ENCODE results near the gene KRT222. TPM values are rescaled to one million over a fixed set of nuclear protein-coding genes. Genes with fewer than 3 reads are reported as not detected.

Gene KRT222
- total RNA-seq, 1 donor from 2014 or later: not detected

DNA sequence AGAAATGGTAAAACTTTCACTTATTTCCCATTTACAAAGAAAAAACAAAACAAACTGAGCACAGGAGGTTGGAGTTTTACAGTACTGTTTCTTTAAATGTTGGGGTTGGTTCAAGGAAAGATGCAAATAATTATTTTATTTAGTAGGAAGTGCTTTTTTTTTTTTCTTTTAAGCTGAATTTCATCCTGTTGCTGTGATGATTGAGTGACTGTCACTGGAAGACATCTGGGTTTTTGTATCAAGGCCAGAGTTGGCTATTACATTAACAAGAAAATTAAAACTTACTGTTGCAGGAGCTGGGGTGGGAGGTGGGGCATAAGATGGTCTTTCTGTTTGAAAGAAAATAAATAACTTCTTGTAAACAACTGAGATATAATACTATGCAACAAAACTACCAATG lies 19.7 kb downstream of the KRT222 start:
- Histone ChIP-seq H3K36me3 (ENCODE audit: control insufficient read depth, insufficient read depth, low read length) (no peaks in the 10 kb centered on the region), H3K4me3 (ENCODE audit: low read depth, low read length) (no peak overlapping the region), H3K27me3 (ENCODE audit: control insufficient read depth, insufficient read depth, low read length) (no peaks in the 10 kb centered on the region)
- TF ChIP-seq, protein P1, sequence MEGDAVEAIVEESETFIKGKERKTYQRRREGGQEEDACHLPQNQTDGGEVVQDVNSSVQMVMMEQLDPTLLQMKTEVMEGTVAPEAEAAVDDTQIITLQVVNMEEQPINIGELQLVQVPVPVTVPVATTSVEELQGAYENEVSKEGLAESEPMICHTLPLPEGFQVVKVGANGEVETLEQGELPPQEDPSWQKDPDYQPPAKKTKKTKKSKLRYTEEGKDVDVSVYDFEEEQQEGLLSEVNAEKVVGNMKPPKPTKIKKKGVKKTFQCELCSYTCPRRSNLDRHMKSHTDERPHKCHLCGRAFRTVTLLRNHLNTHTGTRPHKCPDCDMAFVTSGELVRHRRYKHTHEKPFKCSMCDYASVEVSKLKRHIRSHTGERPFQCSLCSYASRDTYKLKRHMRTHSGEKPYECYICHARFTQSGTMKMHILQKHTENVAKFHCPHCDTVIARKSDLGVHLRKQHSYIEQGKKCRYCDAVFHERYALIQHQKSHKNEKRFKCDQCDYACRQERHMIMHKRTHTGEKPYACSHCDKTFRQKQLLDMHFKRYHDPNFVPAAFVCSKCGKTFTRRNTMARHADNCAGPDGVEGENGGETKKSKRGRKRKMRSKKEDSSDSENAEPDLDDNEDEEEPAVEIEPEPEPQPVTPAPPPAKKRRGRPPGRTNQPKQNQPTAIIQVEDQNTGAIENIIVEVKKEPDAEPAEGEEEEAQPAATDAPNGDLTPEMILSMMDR (IDR thresholded peaks at IDR 0.05; ENCODE audit: insufficient read depth, low read length, poor library complexity, severe bottlenecking): no peak
- DNase-seq (ENCODE audit: low read depth): no peak

DNA sequence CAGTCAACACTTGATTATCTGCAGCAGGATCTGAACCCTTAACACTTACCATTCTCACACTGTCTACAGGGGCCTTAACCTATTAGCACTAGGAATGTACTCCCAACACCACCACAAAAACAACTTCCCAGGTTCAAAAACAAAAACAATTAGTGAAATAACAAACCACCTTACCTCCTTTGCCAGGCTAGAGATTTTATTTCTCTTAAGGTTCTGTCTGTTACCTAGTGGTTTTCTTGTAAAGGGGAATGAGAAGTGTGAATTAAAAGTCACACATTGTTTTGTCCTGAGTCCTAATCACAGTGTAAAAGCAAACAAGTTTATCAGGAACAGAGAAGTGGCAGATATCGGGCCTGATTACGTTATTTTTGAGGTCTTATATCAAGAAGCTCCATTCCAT lies 27.0 kb downstream of the KRT222 start:
- Histone ChIP-seq H3K4me3 (ENCODE audit: low read depth, low read length) (no peak overlapping the region), H3K27me3 (ENCODE audit: control insufficient read depth, insufficient read depth, low read length) (no peaks in the 10 kb centered on the region), H3K36me3 (ENCODE audit: control insufficient read depth, insufficient read depth, low read length) (no peaks in the 10 kb centered on the region)
- DNase-seq (ENCODE audit: low read depth): no peak
- TF ChIP-seq, protein P1 (IDR thresholded peaks at IDR 0.05; ENCODE audit: insufficient read depth, low read length, poor library complexity, severe bottlenecking): no peak

- DNase-seq (ENCODE audit: low read depth): no peak
These were observed 31.1 kb downstream of the KRT222 start for GRCh38 chr17:40633871-40634270.

GRCh38 chr17:40632216-40632615 lies 32.8 kb downstream of the KRT222 start:
- TF ChIP-seq, protein P1 (IDR thresholded peaks at IDR 0.05; ENCODE audit: insufficient read depth, low read length, poor library complexity, severe bottlenecking): no peak
- Histone ChIP-seq H3K36me3 (ENCODE audit: control insufficient read depth, insufficient read depth, low read length) (no peaks in the 10 kb centered on the region), H3K27me3 (ENCODE audit: control insufficient read depth, insufficient read depth, low read length) (no peaks in the 10 kb centered on the region), H3K4me3 (ENCODE audit: low read depth, low read length) (no peak overlapping the region)
- no peak for DNase-seq (ENCODE audit: low read depth)

More at GRCh38 chr17:40633871-40634270, 31.1 kb downstream of the KRT222 start:
- Histone ChIP-seq H3K4me3 (ENCODE audit: low read depth, low read length) (no peak overlapping the region), H3K27me3 (ENCODE audit: control insufficient read depth, insufficient read depth, low read length) (no peaks in the 10 kb centered on the region), H3K36me3 (ENCODE audit: control insufficient read depth, insufficient read depth, low read length) (no peaks in the 10 kb centered on the region)
- TF ChIP-seq, protein P1 (IDR thresholded peaks at IDR 0.05; ENCODE audit: insufficient read depth, low read length, poor library complexity, severe bottlenecking): no peak

DNA sequence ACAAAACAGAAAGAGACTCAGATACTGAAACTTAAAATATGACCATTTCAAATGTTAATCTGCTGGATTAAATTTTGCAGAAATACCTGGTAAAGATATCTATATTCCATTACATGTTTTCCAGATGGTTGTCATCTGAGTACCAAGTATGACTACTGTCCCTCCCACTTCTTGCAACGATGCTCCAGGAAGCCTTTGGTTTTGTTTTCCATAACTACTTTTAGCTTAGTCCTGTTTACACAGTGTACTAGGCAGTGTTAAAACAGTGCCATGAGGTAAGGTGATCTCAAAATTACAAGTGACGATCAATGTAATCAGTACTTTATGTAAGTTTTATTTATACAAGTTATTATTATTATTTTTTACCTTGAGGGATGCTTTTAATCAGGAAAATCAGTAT lies 35.1 kb downstream of the KRT222 start:
- H3K36me3 ChIP-seq (ENCODE audit: control insufficient read depth, insufficient read depth, low read length): no peaks in the 10 kb centered on the region

DNA sequence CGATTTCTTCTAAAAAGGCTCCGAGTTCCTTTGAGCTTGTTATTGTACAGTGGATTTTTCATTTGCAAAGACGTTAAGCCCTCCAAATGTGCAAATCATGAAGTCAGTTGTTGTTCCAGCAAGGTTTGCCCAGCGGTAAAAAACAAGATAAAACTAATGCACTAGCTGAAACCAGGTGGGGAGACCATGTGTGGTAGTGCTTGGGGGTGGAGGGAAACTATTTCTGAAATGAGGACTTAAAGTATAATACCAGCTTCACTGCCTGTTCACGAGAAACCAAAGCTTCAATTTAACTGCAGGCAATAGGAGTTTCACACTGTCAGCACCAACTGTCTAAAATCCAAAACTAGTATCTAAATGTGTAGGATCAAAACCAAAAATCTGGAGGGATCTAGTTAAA lies 39.7 kb downstream of the KRT222 start:
- Histone ChIP-seq H3K36me3 (ENCODE audit: control insufficient read depth, insufficient read depth, low read length) (no peaks in the 10 kb centered on the region), H3K27me3 (ENCODE audit: control insufficient read depth, insufficient read depth, low read length) (no peaks in the 10 kb centered on the region), H3K4me3 (ENCODE audit: low read depth, low read length) (no peak overlapping the region)
- no peak for DNase-seq (ENCODE audit: low read depth)
- TF ChIP-seq, protein P1 (IDR thresholded peaks at IDR 0.05; ENCODE audit: insufficient read depth, low read length, poor library complexity, severe bottlenecking): no peak

More for the DNA sequence above, 35.1 kb downstream of the KRT222 start:
- TF ChIP-seq, protein P1 (IDR thresholded peaks at IDR 0.05; ENCODE audit: insufficient read depth, low read length, poor library complexity, severe bottlenecking): no peak
- Histone ChIP-seq H3K27me3 (ENCODE audit: control insufficient read depth, insufficient read depth, low read length) (no peaks in the 10 kb centered on the region), H3K4me3 (ENCODE audit: low read depth, low read length) (no peak overlapping the region)
- no peak for DNase-seq (ENCODE audit: low read depth)
